Panc1 (cell line): Measurements from ENCODE around the gene DPM1. TPM values are rescaled to one million over a fixed set of nuclear protein-coding genes. Genes with fewer than 3 reads are reported as not detected.
A peak's percentile ranks its signal among the peaks of the same experiment; 100 is the strongest.

Experiments
- ATAC-seq: fragments of 200-7000 bp; cut with Tn5 transposase; 2 replicates; pipeline ENCODE4 v1.9.1; 2020; ENCODE audit warnings: mild to moderate bottlenecking, moderate library complexity
- BruUV-seq: library from RNA; stranded (reverse); fragments of 400-500 nt; replicated peaks from 2 replicates; lab custom pipeline; 2021; lab: Mats Ljungman, UMichigan
- CTCF ChIA-PET: fragments of 300-600 bp; sonication (Branson Sonifier 250); formaldehyde crosslinking; loops from one replicate; lab custom pipeline; 2022; ENCODE audit warnings: antibody characterized with exemption; lab: Charles Lee
- POLR2A ChIA-PET: fragments of 300-600 bp; sonication (Branson Sonifier 250); formaldehyde crosslinking; loops from one replicate; lab custom pipeline; 2022; ENCODE audit warnings: antibody characterized with exemption; lab: Charles Lee
- DNase-seq: peaks from one replicate; pipeline ENCODE4 v3.0.0-alpha.2; 2010; ENCODE audit warnings: low read depth, low spot score
- H3K27ac ChIP-seq: 2 replicates; pipeline ENCODE4 v1.5.1; 2011; ENCODE audit warnings: mild to moderate bottlenecking, low read length, inconsistent platforms
- H3K27me3 ChIP-seq: fragments of 200-500 bp; sonication (Bioruptor generic); 2 replicates; pipeline ENCODE4 v1.6.0; 2014; ENCODE audit warnings: low read length, inconsistent platforms; ENCODE audit not compliant: control insufficient read depth, insufficient read depth
- H3K36me3 ChIP-seq: fragments of 200-500 bp; sonication (Bioruptor generic); 2 replicates; pipeline ENCODE4 v1.5.1; 2014; ENCODE audit warnings: inconsistent platforms, mild to moderate bottlenecking, low read length, moderate library complexity; ENCODE audit not compliant: control insufficient read depth, insufficient read depth
- H3K4me1 ChIP-seq: 2 replicates; pipeline ENCODE4 v1.5.1; 2011; ENCODE audit warnings: inconsistent platforms, mild to moderate bottlenecking, low read length, moderate library complexity; ENCODE audit not compliant: control insufficient read depth, insufficient read depth
- H3K4me3 ChIP-seq, 2 experiments: 2 replicates each; pipeline ENCODE4 v1.5.1; 2011 to 2012; ENCODE audit warnings: low read depth in 2 of 2, low read length in 2 of 2, mild to moderate bottlenecking in 2 of 2, inconsistent platforms in 1 of 2, moderate library complexity in 1 of 2
- H3K9me3 ChIP-seq: fragments of 200-500 bp; sonication (Bioruptor generic); 2 replicates; pipeline ENCODE4 v1.5.1; 2014; ENCODE audit warnings: low read depth, mild to moderate bottlenecking, inconsistent platforms, low read length, moderate library complexity; ENCODE audit not compliant: control insufficient read depth, insufficient read depth
- CTCF ChIP-seq: fragments of 450-650 bp; IDR thresholded peaks from 2 replicates; pipeline ENCODE4 v1.5.1; 2017; ENCODE audit warnings: mild to moderate bottlenecking
- POLR2AphosphoS5 ChIP-seq: IDR thresholded peaks from 2 replicates; pipeline ENCODE4 v1.6.1; 2012; ENCODE audit warnings: mild to moderate bottlenecking, low read depth, low read length, moderate library complexity
- REST ChIP-seq, 2 experiments: IDR thresholded peaks; 2 replicates each; pipeline ENCODE4 v1.6.1; 2011 to 2012; ENCODE audit warnings: low read depth in 2 of 2, control low read depth in 1 of 2, low read length in 1 of 2, mild to moderate bottlenecking in 1 of 2, moderate library complexity in 1 of 2; ENCODE audit not compliant: insufficient read depth in 1 of 2
- SIN3A ChIP-seq: IDR thresholded peaks from 2 replicates; pipeline ENCODE4 v1.6.1; 2012; ENCODE audit warnings: low read depth, mild to moderate bottlenecking, low read length, moderate library complexity, borderline replicate concordance; ENCODE audit not compliant: insufficient read depth
- TCF7L2 ChIP-seq: IDR thresholded peaks from 2 replicates; pipeline ENCODE4 v1.6.1; 2011; ENCODE audit warnings: mild to moderate bottlenecking, low read depth, low read length, inconsistent platforms
- in situ Hi-C: cut with HindIII; loops from 2 replicates; pipeline ENCODE4 v1.10.0; 2016; ENCODE audit warnings: low sequenced_read_pairs, low pct_unique_long_range_greater_than_20kb
- intact Hi-C: fragments of 100-400 bp; cut with micrococcal nuclease; formaldehyde crosslinking; loops from one replicate; pipeline ENCODE4 v1.10.0; 2022; ENCODE audit not compliant: unreplicated experiment
- total RNA-seq: library from RNA; stranded (reverse); gene quantifications from one replicate; pipeline ENCODE4 v1.2.1, GENCODE V29; 2021; ENCODE audit not compliant: unreplicated experiment

Gene DPM1
- total RNA-seq, 1 experiment from 2014 or later = 50.2 TPM

DNA sequence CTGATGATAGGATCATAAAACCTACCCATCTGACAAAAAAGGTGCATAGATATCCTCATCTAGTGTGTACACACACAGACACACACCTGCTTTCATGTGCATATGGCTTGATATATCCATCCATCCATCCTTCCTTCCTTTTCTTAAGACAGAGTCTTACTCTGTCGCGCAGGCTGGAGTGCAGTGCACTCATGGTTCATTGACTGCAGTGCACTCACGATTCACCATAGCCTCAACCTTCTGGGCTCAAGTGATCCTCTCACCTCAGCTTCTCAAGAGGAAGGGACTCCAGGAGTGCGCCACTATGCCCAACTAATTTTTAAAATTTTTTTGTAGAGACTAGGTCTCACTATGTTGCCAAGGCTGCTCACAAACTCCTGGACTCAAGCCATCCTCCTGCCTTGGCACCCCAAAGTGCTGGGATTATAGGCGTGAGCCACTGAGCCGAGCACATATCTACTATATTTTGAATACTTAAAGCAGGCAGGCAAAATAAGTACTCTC is 54.2 kb downstream of the DPM1 start:
- H3K4me3 ChIP-seq = no peak overlapping the region
- H3K27ac ChIP-seq = no peak overlapping the region
- ATAC-seq = 0 out of 2 replicates have a peak, but pooled peaks have one; percentile 10
- ChIA-PET CTCF (no interaction called here), POLR2A (no interaction called here)
- peaks cover 28% of the 10 kb centered on the region for H3K36me3 ChIP-seq
- no TSS peak for BruUV-seq
- H3K4me1 ChIP-seq = no peaks in the 10 kb centered on the region; the same call in 1 of the 2 replicates
- TF ChIP-seq CTCF = no peak
- no peak for TF ChIP-seq POLR2AphosphoS5
- no peak for TF ChIP-seq TCF7L2
- no peak for TF ChIP-seq REST (IDR thresholded peaks at IDR 0.05; ENCODE audit: insufficient read depth in 1 of 2, low read depth in 2 of 2, low read length in 1 of 2)
- TF ChIP-seq SIN3A = no peak
- in situ Hi-C loops = no loop called here
- no peaks in the 10 kb centered on the region for H3K27me3 ChIP-seq
- intact Hi-C loops = no loop called here
- no peak for DNase-seq
- no peaks in the 10 kb centered on the region for H3K9me3 ChIP-seq

DNA sequence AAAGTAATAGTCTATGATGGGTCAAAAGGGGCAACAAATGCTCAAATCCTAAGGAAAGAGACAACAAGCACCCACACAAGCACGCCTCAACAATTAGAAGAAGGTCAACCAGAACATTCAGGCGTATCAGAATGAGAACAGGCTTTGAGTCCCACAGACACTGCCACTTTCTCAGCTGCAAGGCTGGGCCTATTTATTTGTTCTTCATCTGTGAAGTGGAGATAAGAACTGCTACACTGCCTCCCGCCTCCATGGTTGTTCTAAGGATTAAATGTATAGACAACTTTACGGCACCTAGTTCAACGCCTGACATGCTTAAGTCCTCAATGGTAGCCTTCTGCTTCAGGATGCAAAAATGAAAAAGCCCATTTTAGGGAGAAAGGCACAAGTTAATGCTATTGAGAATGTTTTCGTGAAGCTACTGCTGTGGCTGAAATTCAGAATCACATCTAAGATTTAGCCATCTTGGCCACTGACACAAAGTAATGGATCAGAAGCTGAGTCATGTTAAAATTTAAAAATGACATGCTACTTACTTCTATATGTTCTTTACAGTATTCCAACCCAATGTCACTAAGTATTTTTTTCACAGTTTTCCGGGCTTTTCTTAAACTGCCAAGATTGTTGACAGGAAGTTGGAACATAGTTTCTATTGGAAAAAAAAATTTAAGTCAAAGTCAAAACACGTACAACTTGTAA is 54.8 kb downstream of the DPM1 start:
- Histone ChIP-seq H3K9me3 (no peaks in the 10 kb centered on the region), H3K27ac (no peak overlapping the region), H3K36me3 (peaks cover 34% of the 10 kb centered on the region), H3K4me1 (no peaks in the 10 kb centered on the region; the same call in 1 of the 2 replicates), H3K27me3 (no peaks in the 10 kb centered on the region), H3K4me3 (no peak overlapping the region)
- CTCF ChIA-PET = no interaction called here
- no peak for ATAC-seq
- intact Hi-C loops = no loop called here
- no TSS peak for BruUV-seq
- no peak for DNase-seq
- in situ Hi-C loops = no loop called here
- no peak for TF ChIP-seq SIN3A
- no peak for TF ChIP-seq POLR2AphosphoS5
- TF ChIP-seq CTCF = no peak
- no peak for TF ChIP-seq REST (IDR thresholded peaks at IDR 0.05; ENCODE audit: insufficient read depth in 1 of 2, low read depth in 2 of 2, low read length in 1 of 2)
- no peak for TF ChIP-seq TCF7L2
- POLR2A ChIA-PET = no interaction called here
